GM23338 (cell line): Measurements from ENCODE around the gene HMOX2. TPM values are rescaled to one million over a fixed set of nuclear protein-coding genes. Genes with fewer than 3 reads are reported as not detected.

Source experiments
- ATAC-seq: fragments of 200-7000 bp; cut with Tn5 transposase; 3 replicates; pipeline ENCODE4 v1.9.1; 2020
- DNase-seq: peaks from one replicate; pipeline ENCODE4 v3.0.0-alpha.2; 2015; ENCODE audit warnings: low spot score
- H2AFZ ChIP-seq: fragments of 200-600 bp; sonication (generic); 2 replicates; pipeline ENCODE4 v1.8.0; 2016; ENCODE audit warnings: antibody characterized with exemption, mild to moderate bottlenecking, moderate library complexity
- H3F3A ChIP-seq: fragments of 200-600 bp; sonication (generic); replicated peaks from 2 replicates; pipeline ENCODE4 v1.8.0; 2017; ENCODE audit warnings: antibody characterized with exemption, mixed run types, low read depth
- H3K27ac ChIP-seq: fragments of 200-600 bp; sonication (generic); 2 replicates; pipeline ENCODE4 v1.6.1; 2016; ENCODE audit warnings: low read depth
- H3K27me3 ChIP-seq: fragments of 200-600 bp; sonication (generic); 2 replicates; pipeline ENCODE4 v1.8.0; 2016; ENCODE audit warnings: mild to moderate bottlenecking, mixed run types, moderate library complexity; ENCODE audit not compliant: insufficient read depth
- H3K36me3 ChIP-seq: fragments of 200-600 bp; sonication (generic); 2 replicates; pipeline ENCODE4 v1.8.0; 2016; ENCODE audit warnings: mild to moderate bottlenecking; ENCODE audit not compliant: insufficient read depth
- H3K4me1 ChIP-seq: fragments of 200-600 bp; sonication (generic); 2 replicates; pipeline ENCODE4 v1.8.0; 2016; ENCODE audit warnings: mild to moderate bottlenecking, moderate library complexity; ENCODE audit not compliant: insufficient read depth
- H3K4me2 ChIP-seq: fragments of 200-600 bp; sonication (generic); 2 replicates; pipeline ENCODE4 v1.7.1; 2017; ENCODE audit warnings: mixed run types
- H3K4me3 ChIP-seq: fragments of 200-600 bp; sonication (generic); 2 replicates; pipeline ENCODE4 v1.6.1; 2016; ENCODE audit warnings: mixed run types
- H3K79me2 ChIP-seq: fragments of 200-600 bp; sonication (generic); replicated peaks from 2 replicates; pipeline ENCODE4 v1.8.0; 2017; ENCODE audit warnings: mild to moderate bottlenecking; ENCODE audit not compliant: insufficient read depth
- H3K9me2 ChIP-seq: fragments of 200-600 bp; sonication (generic); 2 replicates; pipeline ENCODE4 v1.8.0; 2017; ENCODE audit not compliant: insufficient read depth
- H4K20me1 ChIP-seq: fragments of 200-600 bp; sonication (generic); replicated peaks from 2 replicates; pipeline ENCODE4 v1.8.0; 2017; ENCODE audit warnings: mild to moderate bottlenecking; ENCODE audit not compliant: insufficient read depth
- H3K27ac Mint-ChIP-seq: 2 replicates; pipeline ENCODE4 v1.8.0; 2020; ENCODE audit warnings: inconsistent platforms, mild to moderate bottlenecking, moderate library complexity, mixed read lengths
- H3K27me3 Mint-ChIP-seq: 3 replicates; pipeline ENCODE4 v1.8.0; 2022; ENCODE audit warnings: low read depth, mild to moderate bottlenecking, moderate library complexity, mixed read lengths, inconsistent platforms; ENCODE audit not compliant: insufficient read depth, poor library complexity
- H3K36me3 Mint-ChIP-seq: 3 replicates; pipeline ENCODE4 v1.8.0; 2021; ENCODE audit warnings: low read depth, mild to moderate bottlenecking, inconsistent platforms, moderate library complexity, mixed read lengths
- H3K4me1 Mint-ChIP-seq: 3 replicates; pipeline ENCODE4 v1.8.0; 2020; ENCODE audit warnings: mild to moderate bottlenecking, inconsistent platforms, mixed read lengths
- H3K4me3 Mint-ChIP-seq: 3 replicates; pipeline ENCODE4 v1.8.0; 2021; ENCODE audit warnings: moderate library complexity, mild to moderate bottlenecking, inconsistent platforms, mixed read lengths
- H3K9me3 Mint-ChIP-seq: 3 replicates; pipeline ENCODE4 v1.8.0; 2020; ENCODE audit warnings: moderate library complexity, mild to moderate bottlenecking, inconsistent platforms, mixed read lengths
- JUNB ChIP-seq: IDR thresholded peaks from one replicate; pipeline ENCODE4 v1.6.1; 2016; ENCODE audit warnings: antibody characterized with exemption; ENCODE audit not compliant: unreplicated experiment
- POLR2AphosphoS5 ChIP-seq: IDR thresholded peaks from 2 replicates; pipeline ENCODE4 v1.6.1; 2016; ENCODE audit warnings: antibody characterized with exemption, low read depth
- ZNF114 ChIP-seq: fragments of 250-450 bp; sonication (Bioruptor Pico); IDR thresholded peaks from 2 replicates; pipeline ENCODE4 v1.5.0; 2020; ENCODE audit warnings: mild to moderate bottlenecking, moderate library complexity
- ZNF331 ChIP-seq: fragments of 250-450 bp; sonication (Bioruptor Pico); IDR thresholded peaks from 2 replicates; pipeline ENCODE4 v1.5.0; 2020; ENCODE audit warnings: low read depth, mild to moderate bottlenecking, moderate library complexity
- polyA plus RNA-seq: library from polyadenylated mRNA; unstranded; fragments of >200 nt; fragmentation: Nextera tagmentation; extraction: Ambion mirVana; gene quantifications from 2 replicates; pipeline ENCODE4 v1.2.1, GENCODE V29; 2016
- total RNA-seq: library from RNA; depleted of rRNA; stranded (reverse); fragments of >200 nt; shearing (Covaris generic); gene quantifications from 2 replicates; pipeline ENCODE4 v1.2.3, GENCODE V29; 2014
- TF ChIP-seq, protein P1 (sequence below), 2 experiments: fragments of 200-600 bp in 1 of 2; sonication (generic) in 1 of 2; conservative IDR thresholded peaks; 2 replicates each; pipeline versions ENCODE4 v1.5.1 to v1.6.1; 2016 to 2017; ENCODE audit warnings: antibody characterized with exemption in 2 of 2, low read depth in 2 of 2, mild to moderate bottlenecking in 2 of 2, moderate library complexity in 1 of 2
- TF ChIP-seq, protein P2 (sequence below): IDR thresholded peaks from 2 replicates; pipeline ENCODE4 v1.6.1; 2016; ENCODE audit warnings: antibody characterized with exemption
- TF ChIP-seq, protein P3 (sequence below): IDR thresholded peaks from one replicate; pipeline ENCODE4 v1.6.1; 2018; ENCODE audit warnings: antibody characterized with exemption; ENCODE audit not compliant: unreplicated experiment
- TF ChIP-seq, protein P4 (sequence below): fragments of 250-450 bp; sonication (Bioruptor Pico); IDR thresholded peaks from 2 replicates; pipeline ENCODE4 v1.5.0; 2020; ENCODE audit warnings: mild to moderate bottlenecking, moderate library complexity

HMOX2 gene
- total and polyA plus RNA-seq, 2 experiments from 2014 or later = 33.0 to 38.1 TPM

DNA sequence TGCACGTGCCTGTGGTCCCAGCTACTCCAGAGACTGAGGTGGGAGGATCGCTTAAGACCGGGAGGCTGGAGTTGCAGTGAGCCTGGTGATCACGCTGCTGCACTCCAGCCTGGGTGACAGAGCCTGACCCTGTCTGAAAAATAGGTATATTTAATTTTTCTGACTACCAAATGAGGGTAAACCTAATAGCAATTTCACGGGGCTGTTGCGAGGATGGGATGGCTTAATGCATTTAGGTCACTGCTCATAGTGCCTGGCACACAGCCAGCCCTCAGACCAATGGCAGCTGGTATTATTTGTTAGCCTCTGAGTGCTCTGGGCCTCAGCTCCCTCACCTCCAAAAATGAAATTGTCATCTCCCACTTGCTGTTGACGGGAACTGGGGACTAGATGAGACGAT, 68.3 kb downstream of the HMOX2 start (continued):
- TF ChIP-seq, protein P1, sequence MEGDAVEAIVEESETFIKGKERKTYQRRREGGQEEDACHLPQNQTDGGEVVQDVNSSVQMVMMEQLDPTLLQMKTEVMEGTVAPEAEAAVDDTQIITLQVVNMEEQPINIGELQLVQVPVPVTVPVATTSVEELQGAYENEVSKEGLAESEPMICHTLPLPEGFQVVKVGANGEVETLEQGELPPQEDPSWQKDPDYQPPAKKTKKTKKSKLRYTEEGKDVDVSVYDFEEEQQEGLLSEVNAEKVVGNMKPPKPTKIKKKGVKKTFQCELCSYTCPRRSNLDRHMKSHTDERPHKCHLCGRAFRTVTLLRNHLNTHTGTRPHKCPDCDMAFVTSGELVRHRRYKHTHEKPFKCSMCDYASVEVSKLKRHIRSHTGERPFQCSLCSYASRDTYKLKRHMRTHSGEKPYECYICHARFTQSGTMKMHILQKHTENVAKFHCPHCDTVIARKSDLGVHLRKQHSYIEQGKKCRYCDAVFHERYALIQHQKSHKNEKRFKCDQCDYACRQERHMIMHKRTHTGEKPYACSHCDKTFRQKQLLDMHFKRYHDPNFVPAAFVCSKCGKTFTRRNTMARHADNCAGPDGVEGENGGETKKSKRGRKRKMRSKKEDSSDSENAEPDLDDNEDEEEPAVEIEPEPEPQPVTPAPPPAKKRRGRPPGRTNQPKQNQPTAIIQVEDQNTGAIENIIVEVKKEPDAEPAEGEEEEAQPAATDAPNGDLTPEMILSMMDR (conservative IDR thresholded peaks at IDR 0.05; ENCODE audit: low read depth in 2 of 2) = no peak
- TF ChIP-seq ZNF114 (CRISPR knock-in tag) = no peak

DNA sequence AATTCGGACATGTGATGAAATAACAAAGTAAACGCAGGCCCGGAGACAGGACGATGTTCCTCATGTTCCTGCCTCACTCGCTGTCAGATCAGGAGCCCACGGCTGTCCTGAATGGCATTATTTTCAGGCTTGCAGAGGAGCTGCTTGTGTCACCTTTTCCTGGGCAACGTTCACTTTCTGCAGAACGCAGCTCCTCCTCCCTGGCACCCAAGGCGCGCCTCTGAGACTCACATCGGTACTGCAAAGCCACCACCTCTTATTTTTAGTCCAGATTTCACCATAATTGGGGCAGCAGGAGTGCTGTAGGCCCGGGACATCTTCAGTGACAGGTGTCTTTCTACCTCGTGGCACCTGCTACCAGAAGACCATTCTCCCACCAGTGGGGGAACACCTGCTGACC, 71.9 kb downstream of the HMOX2 start:
- H3K27me3 ChIP-seq = no peaks in the 10 kb centered on the region
- no peak overlapping the region for H2AFZ ChIP-seq
- Mint-ChIP-seq H3K4me3 (no peak overlapping the region), H3K36me3 (no peaks in the 10 kb centered on the region), H3K9me3 (no peaks in the 10 kb centered on the region; the same call in 2 of the 3 replicates), H3K27me3 (peaks cover 6% of the 10 kb centered on the region), H3K27ac (no peak overlapping the region), H3K4me1 (peaks cover 3% of the 10 kb centered on the region; the same call in 1 of the 3 replicates)
- no peaks in the 10 kb centered on the region for H3K4me1 ChIP-seq
- H4K20me1 ChIP-seq = no peaks in the 10 kb centered on the region
- H3K4me2 ChIP-seq = no peak overlapping the region
- no peaks in the 10 kb centered on the region for H3K36me3 ChIP-seq
- ATAC-seq (no peak), DNase-seq (no peak)
- no peaks in the 10 kb centered on the region for H3F3A ChIP-seq
- TF ChIP-seq, protein P2, sequence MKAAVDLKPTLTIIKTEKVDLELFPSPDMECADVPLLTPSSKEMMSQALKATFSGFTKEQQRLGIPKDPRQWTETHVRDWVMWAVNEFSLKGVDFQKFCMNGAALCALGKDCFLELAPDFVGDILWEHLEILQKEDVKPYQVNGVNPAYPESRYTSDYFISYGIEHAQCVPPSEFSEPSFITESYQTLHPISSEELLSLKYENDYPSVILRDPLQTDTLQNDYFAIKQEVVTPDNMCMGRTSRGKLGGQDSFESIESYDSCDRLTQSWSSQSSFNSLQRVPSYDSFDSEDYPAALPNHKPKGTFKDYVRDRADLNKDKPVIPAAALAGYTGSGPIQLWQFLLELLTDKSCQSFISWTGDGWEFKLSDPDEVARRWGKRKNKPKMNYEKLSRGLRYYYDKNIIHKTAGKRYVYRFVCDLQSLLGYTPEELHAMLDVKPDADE = no peak
- TF ChIP-seq, protein P3, sequence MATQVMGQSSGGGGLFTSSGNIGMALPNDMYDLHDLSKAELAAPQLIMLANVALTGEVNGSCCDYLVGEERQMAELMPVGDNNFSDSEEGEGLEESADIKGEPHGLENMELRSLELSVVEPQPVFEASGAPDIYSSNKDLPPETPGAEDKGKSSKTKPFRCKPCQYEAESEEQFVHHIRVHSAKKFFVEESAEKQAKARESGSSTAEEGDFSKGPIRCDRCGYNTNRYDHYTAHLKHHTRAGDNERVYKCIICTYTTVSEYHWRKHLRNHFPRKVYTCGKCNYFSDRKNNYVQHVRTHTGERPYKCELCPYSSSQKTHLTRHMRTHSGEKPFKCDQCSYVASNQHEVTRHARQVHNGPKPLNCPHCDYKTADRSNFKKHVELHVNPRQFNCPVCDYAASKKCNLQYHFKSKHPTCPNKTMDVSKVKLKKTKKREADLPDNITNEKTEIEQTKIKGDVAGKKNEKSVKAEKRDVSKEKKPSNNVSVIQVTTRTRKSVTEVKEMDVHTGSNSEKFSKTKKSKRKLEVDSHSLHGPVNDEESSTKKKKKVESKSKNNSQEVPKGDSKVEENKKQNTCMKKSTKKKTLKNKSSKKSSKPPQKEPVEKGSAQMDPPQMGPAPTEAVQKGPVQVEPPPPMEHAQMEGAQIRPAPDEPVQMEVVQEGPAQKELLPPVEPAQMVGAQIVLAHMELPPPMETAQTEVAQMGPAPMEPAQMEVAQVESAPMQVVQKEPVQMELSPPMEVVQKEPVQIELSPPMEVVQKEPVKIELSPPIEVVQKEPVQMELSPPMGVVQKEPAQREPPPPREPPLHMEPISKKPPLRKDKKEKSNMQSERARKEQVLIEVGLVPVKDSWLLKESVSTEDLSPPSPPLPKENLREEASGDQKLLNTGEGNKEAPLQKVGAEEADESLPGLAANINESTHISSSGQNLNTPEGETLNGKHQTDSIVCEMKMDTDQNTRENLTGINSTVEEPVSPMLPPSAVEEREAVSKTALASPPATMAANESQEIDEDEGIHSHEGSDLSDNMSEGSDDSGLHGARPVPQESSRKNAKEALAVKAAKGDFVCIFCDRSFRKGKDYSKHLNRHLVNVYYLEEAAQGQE = no peak
- TF ChIP-seq POLR2AphosphoS5 (no peak), ZNF114 (CRISPR knock-in tag) (no peak), ZNF331 (CRISPR knock-in tag) (no peak)
- no peaks in the 10 kb centered on the region for H3K79me2 ChIP-seq
- H3K27ac ChIP-seq = no peak overlapping the region
- H3K4me3 ChIP-seq = no peak overlapping the region
- H3K9me2 ChIP-seq = no peaks in the 10 kb centered on the region

DNA sequence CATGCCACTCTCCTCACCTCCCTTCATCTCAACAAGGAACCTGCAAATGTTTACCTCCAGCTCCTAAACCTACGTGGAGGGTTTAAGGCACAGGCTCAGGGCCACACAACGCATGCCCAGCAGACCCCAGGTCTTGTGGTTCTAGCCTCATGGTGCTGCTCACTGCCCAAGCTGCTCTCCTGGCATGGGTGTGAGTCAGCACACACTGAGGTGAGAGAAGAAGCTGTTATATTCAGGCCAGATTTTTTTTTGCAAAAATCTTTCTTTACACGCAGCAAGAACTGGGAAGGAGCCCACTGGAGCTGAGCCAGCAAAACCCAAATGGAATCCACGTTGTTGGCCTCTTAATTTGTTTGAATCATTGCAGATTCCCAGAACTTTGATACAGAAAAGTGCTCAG, 74.4 kb downstream of the HMOX2 start:
- Histone ChIP-seq H3K9me2 (no peaks in the 10 kb centered on the region), H3K79me2 (no peaks in the 10 kb centered on the region), H3K27ac (no peak overlapping the region), H3K36me3 (no peaks in the 10 kb centered on the region), H3K4me2 (no peak overlapping the region), H3K4me1 (no peaks in the 10 kb centered on the region), H3K27me3 (no peaks in the 10 kb centered on the region), H3F3A (no peaks in the 10 kb centered on the region), H4K20me1 (no peaks in the 10 kb centered on the region), H2AFZ (no peak overlapping the region), H3K4me3 (no peak overlapping the region)
- Mint-ChIP-seq H3K9me3 (no peaks in the 10 kb centered on the region), H3K4me1 (peaks cover 3% of the 10 kb centered on the region; the same call in 2 of the 3 replicates), H3K27me3 (peaks cover 4% of the 10 kb centered on the region), H3K27ac (no peak overlapping the region), H3K4me3 (no peak overlapping the region), H3K36me3 (no peaks in the 10 kb centered on the region)
- DNase-seq (no peak), ATAC-seq (no peak)
- TF ChIP-seq, protein P4, sequence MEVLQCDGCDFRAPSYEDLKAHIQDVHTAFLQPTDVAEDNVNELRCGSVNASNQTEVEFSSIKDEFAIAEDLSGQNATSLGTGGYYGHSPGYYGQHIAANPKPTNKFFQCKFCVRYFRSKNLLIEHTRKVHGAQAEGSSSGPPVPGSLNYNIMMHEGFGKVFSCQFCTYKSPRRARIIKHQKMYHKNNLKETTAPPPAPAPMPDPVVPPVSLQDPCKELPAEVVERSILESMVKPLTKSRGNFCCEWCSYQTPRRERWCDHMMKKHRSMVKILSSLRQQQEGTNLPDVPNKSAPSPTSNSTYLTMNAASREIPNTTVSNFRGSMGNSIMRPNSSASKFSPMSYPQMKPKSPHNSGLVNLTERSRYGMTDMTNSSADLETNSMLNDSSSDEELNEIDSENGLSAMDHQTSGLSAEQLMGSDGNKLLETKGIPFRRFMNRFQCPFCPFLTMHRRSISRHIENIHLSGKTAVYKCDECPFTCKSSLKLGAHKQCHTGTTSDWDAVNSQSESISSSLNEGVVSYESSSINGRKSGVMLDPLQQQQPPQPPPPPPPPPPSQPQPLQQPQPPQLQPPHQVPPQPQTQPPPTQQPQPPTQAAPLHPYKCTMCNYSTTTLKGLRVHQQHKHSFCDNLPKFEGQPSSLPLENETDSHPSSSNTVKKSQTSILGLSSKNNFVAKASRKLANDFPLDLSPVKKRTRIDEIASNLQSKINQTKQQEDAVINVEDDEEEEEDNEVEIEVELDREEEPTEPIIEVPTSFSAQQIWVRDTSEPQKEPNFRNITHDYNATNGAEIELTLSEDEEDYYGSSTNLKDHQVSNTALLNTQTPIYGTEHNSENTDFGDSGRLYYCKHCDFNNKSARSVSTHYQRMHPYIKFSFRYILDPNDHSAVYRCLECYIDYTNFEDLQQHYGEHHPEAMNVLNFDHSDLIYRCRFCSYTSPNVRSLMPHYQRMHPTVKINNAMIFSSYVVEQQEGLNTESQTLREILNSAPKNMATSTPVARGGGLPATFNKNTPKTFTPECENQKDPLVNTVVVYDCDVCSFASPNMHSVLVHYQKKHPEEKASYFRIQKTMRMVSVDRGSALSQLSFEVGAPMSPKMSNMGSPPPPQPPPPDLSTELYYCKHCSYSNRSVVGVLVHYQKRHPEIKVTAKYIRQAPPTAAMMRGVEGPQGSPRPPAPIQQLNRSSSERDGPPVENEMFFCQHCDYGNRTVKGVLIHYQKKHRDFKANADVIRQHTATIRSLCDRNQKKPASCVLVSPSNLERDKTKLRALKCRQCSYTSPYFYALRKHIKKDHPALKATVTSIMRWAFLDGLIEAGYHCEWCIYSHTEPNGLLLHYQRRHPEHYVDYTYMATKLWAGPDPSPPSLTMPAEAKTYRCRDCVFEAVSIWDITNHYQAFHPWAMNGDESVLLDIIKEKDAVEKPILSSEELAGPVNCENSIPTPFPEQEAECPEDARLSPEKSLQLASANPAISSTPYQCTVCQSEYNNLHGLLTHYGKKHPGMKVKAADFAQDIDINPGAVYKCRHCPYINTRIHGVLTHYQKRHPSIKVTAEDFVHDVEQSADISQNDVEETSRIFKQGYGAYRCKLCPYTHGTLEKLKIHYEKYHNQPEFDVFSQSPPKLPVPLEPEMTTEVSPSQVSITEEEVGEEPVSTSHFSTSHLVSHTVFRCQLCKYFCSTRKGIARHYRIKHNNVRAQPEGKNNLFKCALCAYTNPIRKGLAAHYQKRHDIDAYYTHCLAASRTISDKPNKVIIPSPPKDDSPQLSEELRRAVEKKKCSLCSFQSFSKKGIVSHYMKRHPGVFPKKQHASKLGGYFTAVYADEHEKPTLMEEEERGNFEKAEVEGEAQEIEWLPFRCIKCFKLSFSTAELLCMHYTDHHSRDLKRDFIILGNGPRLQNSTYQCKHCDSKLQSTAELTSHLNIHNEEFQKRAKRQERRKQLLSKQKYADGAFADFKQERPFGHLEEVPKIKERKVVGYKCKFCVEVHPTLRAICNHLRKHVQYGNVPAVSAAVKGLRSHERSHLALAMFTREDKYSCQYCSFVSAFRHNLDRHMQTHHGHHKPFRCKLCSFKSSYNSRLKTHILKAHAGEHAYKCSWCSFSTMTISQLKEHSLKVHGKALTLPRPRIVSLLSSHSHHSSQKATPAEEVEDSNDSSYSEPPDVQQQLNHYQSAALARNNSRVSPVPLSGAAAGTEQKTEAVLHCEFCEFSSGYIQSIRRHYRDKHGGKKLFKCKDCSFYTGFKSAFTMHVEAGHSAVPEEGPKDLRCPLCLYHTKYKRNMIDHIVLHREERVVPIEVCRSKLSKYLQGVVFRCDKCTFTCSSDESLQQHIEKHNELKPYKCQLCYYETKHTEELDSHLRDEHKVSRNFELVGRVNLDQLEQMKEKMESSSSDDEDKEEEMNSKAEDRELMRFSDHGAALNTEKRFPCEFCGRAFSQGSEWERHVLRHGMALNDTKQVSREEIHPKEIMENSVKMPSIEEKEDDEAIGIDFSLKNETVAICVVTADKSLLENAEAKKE (CRISPR knock-in tag) = no peak
- TF ChIP-seq JUNB = no peak
